Esophagus squamous epithelium (tissue), 4 donors: ENCODE data around the gene NBPF11.

Experiments
- CTCF ChIP-seq, 6 experiments: fragments of 450-650 bp in 4 of 6; fragments of 200-600 bp in 2 of 6; sonication (generic) in 2 of 6; IDR thresholded peaks; one replicate each; pipeline ENCODE4 v1.5.1; 2016 to 2019; ENCODE audit warnings: antibody characterized with exemption in 6 of 6, mild to moderate bottlenecking in 4 of 6, moderate library complexity in 4 of 6
- POLR2A ChIP-seq, 4 donors: fragments of 450-650 bp; IDR thresholded peaks; one replicate each; pipeline ENCODE4 v1.6.1; 2017; ENCODE audit warnings: antibody characterized with exemption in 4 of 4, mild to moderate bottlenecking in 4 of 4, moderate library complexity in 3 of 4

GRCh38 chr1:148162363-148162762 lies 10.3 kb upstream of the NBPF11 start:
- TF ChIP-seq CTCF (IDR thresholded peaks at IDR 0.05) (no peak), POLR2A (IDR thresholded peaks at IDR 0.05) (no peak)
